Astrocyte (in vitro differentiated cells and primary cell): ENCODE measurements around the gene MDH1.

Experiments used
- EZH2 ChIP-seq: IDR thresholded peaks from 2 replicates; pipeline ENCODE4 v1.6.1; 2012; ENCODE audit warnings: mild to moderate bottlenecking, low read length, inconsistent platforms; ENCODE audit not compliant: insufficient read depth
- TF ChIP-seq, protein P1 (sequence below): IDR thresholded peaks from 2 replicates; pipeline ENCODE4 v1.5.1; 2011; ENCODE audit warnings: low read depth, mild to moderate bottlenecking, inconsistent platforms, low read length, moderate library complexity; ENCODE audit not compliant: insufficient read depth

- TF ChIP-seq, protein P1, sequence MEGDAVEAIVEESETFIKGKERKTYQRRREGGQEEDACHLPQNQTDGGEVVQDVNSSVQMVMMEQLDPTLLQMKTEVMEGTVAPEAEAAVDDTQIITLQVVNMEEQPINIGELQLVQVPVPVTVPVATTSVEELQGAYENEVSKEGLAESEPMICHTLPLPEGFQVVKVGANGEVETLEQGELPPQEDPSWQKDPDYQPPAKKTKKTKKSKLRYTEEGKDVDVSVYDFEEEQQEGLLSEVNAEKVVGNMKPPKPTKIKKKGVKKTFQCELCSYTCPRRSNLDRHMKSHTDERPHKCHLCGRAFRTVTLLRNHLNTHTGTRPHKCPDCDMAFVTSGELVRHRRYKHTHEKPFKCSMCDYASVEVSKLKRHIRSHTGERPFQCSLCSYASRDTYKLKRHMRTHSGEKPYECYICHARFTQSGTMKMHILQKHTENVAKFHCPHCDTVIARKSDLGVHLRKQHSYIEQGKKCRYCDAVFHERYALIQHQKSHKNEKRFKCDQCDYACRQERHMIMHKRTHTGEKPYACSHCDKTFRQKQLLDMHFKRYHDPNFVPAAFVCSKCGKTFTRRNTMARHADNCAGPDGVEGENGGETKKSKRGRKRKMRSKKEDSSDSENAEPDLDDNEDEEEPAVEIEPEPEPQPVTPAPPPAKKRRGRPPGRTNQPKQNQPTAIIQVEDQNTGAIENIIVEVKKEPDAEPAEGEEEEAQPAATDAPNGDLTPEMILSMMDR = no peak
- no peak for TF ChIP-seq EZH2
Measured at GRCh38 chr2:63639344-63639743, 50.6 kb downstream of the MDH1 start.
